Type B pancreatic cell (in vitro differentiated cells): ENCODE results near the gene DPH1. TPM values are rescaled to one million over a fixed set of nuclear protein-coding genes. Genes with fewer than 3 reads are reported as not detected.

ENCODE experiments used
- DNase-seq: peaks from one replicate; pipeline ENCODE4 v3.0.0; 2021; ENCODE audit warnings: mixed read lengths; ENCODE audit not compliant: unreplicated experiment; ENCODE audit errors: extremely low spot score
- H3K27ac Mint-ChIP-seq: 2 replicates; pipeline ENCODE4 v1.8.0; 2021; ENCODE audit warnings: mild to moderate bottlenecking, mixed read lengths
- H3K27me3 Mint-ChIP-seq: 2 replicates; pipeline ENCODE4 v1.8.0; 2021; ENCODE audit warnings: mixed read lengths
- H3K36me3 Mint-ChIP-seq: 2 replicates; pipeline ENCODE4 v1.8.0; 2021; ENCODE audit warnings: mixed read lengths
- H3K4me1 Mint-ChIP-seq: one replicate; pipeline ENCODE4 v1.8.0; 2021; ENCODE audit warnings: mixed read lengths; ENCODE audit not compliant: unreplicated experiment
- H3K4me3 Mint-ChIP-seq: 2 replicates; pipeline ENCODE4 v1.8.0; 2021; ENCODE audit warnings: mild to moderate bottlenecking, mixed read lengths
- H3K9me3 Mint-ChIP-seq: 2 replicates; pipeline ENCODE4 v1.8.0; 2021; ENCODE audit warnings: mixed read lengths
- CTCF ChIP-seq: fragments of 200-600 bp; sonication (generic); conservative IDR thresholded peaks from 2 replicates; pipeline ENCODE4 v1.5.0; 2021; ENCODE audit warnings: antibody characterized with exemption, mild to moderate bottlenecking
- total RNA-seq: library from RNA; stranded (reverse); gene quantifications from 2 replicates; pipeline ENCODE4 v1.2.1, GENCODE V29; 2021; ENCODE audit warnings: low replicate concordance

DPH1 gene
- total RNA-seq, 1 donor from 2014 or later, result 57.1 TPM

- peaks cover 7% of the 10 kb centered on the region for H3K36me3 Mint-ChIP-seq
- peaks cover 13% of the 10 kb centered on the region for H3K4me1 Mint-ChIP-seq
- peaks cover 40% of the 10 kb centered on the region for H3K27me3 Mint-ChIP-seq
- no peak for DNase-seq
- TF ChIP-seq CTCF, result no peak
- H3K4me3 Mint-ChIP-seq, result peak overlapping the region; percentile 72
- H3K27ac Mint-ChIP-seq, result no peak overlapping the region
- H3K9me3 Mint-ChIP-seq, result no peaks in the 10 kb centered on the region
Measured at GRCh38 chr17:2055292-2056205, 25.6 kb downstream of the DPH1 start.

GRCh38 chr17:2056206-2057174 is 26.5 kb downstream of the DPH1 start:
- no peak for TF ChIP-seq CTCF
- no peak for DNase-seq
- peaks cover 13% of the 10 kb centered on the region for H3K4me1 Mint-ChIP-seq

GRCh38 chr17:2057175-2057759 is 27.3 kb downstream of the DPH1 start:
- H3K27me3 Mint-ChIP-seq, result peaks cover 31% of the 10 kb centered on the region
- no peak for DNase-seq
- no peak for TF ChIP-seq CTCF
- no peaks in the 10 kb centered on the region for H3K9me3 Mint-ChIP-seq
- H3K4me1 Mint-ChIP-seq, result peaks cover 12% of the 10 kb centered on the region
- no peak overlapping the region for H3K4me3 Mint-ChIP-seq
- H3K36me3 Mint-ChIP-seq, result peaks cover 11% of the 10 kb centered on the region
- H3K27ac Mint-ChIP-seq, result no peak overlapping the region

More at GRCh38 chr17:2056206-2057174, 26.5 kb downstream of the DPH1 start:
- H3K27ac Mint-ChIP-seq, result no peak overlapping the region
- H3K36me3 Mint-ChIP-seq, result peaks cover 11% of the 10 kb centered on the region
- peaks cover 39% of the 10 kb centered on the region for H3K27me3 Mint-ChIP-seq
- H3K4me3 Mint-ChIP-seq, result peak overlapping the region; percentile 79
- H3K9me3 Mint-ChIP-seq, result no peaks in the 10 kb centered on the region

- DNase-seq, result no peak
- no peak for TF ChIP-seq CTCF
Measured at GRCh38 chr17:2057760-2058585, 28.0 kb downstream of the DPH1 start.

More at GRCh38 chr17:2057760-2058585, 28.0 kb downstream of the DPH1 start:
- peaks cover 11% of the 10 kb centered on the region for H3K36me3 Mint-ChIP-seq
- H3K27me3 Mint-ChIP-seq, result peaks cover 29% of the 10 kb centered on the region
- H3K27ac Mint-ChIP-seq, result no peak overlapping the region
- H3K4me3 Mint-ChIP-seq, result no peak overlapping the region
- H3K9me3 Mint-ChIP-seq, result no peaks in the 10 kb centered on the region
- peaks cover 17% of the 10 kb centered on the region for H3K4me1 Mint-ChIP-seq
